GM12873 (cell line): ENCODE measurements around the gene TOMM22.

Experiments
- TF ChIP-seq, protein P1 (sequence below): IDR thresholded peaks from 2 replicates; pipeline ENCODE4 v1.5.1; 2012; ENCODE audit warnings: low read depth, mild to moderate bottlenecking, moderate library complexity, low read length, control low read depth; ENCODE audit not compliant: insufficient read depth; ENCODE audit errors: missing control alignments

TOMM22 gene

DNA sequence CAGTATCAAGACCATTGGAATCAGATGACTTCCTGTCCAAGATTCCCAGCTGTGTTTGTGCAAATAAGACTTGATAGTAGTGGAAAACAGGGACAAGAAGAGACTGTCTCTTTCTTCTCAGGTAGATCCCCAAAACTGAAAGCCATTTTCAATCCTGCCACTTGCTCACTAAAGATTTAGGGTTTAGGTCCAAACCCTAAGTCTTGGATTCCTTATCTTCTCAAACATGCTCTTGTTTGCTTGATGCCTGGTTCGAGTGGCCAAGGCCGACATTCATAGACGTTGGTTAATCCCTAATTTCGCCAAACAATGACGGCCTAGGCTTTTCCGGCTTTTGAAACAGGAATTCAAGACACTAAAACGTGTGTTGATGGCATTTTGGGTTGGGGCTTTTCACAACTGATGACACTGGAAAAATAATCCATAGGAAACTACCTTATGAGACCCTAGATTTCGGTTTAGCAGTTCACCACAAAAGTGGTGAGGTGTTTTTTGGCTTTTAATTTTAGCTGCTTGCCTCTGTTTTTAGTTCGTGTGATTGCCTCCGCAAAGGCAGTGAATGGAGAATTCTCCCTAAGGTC is 23.0 kb downstream of the TOMM22 start:
- TF ChIP-seq, protein P1, sequence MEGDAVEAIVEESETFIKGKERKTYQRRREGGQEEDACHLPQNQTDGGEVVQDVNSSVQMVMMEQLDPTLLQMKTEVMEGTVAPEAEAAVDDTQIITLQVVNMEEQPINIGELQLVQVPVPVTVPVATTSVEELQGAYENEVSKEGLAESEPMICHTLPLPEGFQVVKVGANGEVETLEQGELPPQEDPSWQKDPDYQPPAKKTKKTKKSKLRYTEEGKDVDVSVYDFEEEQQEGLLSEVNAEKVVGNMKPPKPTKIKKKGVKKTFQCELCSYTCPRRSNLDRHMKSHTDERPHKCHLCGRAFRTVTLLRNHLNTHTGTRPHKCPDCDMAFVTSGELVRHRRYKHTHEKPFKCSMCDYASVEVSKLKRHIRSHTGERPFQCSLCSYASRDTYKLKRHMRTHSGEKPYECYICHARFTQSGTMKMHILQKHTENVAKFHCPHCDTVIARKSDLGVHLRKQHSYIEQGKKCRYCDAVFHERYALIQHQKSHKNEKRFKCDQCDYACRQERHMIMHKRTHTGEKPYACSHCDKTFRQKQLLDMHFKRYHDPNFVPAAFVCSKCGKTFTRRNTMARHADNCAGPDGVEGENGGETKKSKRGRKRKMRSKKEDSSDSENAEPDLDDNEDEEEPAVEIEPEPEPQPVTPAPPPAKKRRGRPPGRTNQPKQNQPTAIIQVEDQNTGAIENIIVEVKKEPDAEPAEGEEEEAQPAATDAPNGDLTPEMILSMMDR, result no peak

DNA sequence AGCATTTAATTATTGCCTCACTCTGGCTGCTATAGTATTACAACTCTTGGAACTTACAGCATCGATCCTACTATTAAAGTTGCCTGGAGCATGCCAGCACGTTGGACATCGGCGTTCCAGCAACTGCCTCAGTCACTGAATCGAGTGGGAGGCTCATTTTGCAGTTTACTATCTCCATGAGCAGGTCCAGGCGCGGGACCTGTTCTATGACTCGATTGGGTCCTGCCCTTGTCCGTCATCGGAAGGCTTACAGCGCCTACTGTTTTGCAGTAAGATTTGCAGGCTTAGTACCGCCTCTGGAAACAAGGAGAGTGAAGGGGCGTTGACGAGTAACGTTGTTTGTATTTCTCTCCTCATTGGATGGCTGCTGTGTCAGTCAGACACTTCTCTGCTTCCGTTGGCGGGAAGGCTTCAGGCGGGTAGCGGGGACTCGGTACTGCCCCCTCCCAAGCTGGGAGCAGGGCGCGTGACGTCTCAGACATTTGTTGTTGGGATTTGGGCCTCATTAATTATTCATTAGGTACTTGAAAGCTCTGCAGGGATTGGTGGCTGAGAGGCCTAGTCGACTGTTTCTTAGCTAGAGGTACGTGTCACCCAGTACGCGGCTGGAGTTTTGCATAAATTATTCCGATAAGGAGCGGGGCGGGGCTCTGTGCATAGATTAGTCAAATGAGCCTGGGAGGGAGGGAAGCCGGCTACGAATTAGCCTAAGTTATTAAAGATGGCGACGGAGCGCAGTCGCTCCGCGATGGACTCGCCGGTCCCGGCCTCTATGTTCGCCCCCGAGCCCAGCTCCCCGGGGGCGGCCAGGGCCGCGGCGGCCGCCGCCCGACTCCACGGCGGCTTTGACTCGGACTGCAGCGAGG is 23.7 kb downstream of the TOMM22 start, which contains the start of gene GTPBP1:
GTPBP1 (plus strand) TSS at position 710 of the 866 bp plus-strand sequence; CDS start at position 722, 12 bp downstream.
- TF ChIP-seq, protein P1, result no peak

DNA sequence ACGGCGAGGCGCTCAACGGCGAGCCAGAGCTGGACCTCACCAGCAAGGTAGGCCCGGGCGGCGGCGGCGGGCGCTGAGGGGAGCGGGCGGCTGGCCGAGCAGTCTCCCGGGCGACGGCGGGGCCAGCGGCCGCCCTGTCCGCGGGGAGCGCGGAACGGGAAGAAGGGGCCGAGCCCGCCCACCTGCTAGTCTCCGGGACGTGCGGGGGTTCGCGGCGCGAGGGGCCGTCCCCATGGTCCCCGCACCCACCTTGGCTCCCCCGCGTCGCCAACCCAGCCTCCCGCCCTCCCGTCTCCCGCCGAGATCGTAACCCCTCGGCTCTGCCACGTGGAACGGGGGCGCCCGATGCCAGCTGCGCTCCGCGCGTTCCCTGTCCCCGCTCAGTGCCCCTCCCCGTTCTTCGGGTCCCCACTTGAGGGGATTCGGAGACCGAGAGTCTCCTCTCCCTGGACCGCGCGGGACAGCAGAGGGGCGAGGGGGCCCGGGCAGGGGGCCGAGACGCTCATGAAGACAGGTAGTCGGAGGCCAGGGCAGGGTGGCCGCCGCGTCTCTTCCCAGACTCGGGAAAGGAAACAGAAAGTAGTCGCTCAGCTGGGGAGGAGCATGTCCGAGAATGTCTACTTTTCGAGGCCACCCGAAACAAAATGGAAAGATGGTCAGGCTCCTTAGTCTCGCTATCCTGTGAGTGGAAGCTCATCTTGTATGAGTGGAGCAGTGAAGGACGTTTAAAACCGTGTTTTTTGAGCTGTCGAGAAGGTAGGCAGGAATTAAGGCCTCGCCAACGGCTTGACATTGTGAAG is 24.5 kb downstream of the TOMM22 start:
- TF ChIP-seq, protein P1, result no peak

DNA sequence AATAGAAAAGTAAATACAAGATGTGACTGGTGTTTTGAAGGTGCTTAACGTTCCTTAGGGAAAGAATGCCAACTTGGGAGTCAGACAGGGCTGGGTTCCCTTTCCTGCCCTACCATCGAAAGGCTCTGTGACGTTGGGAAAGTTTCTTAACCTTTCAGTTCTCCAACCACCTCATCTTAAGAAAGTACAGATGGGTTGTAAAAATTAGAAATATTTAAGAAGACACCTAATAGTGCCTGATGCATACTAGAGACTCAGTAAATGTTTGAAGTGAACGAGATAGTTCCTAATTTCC is 25.1 kb downstream of the TOMM22 start:
- TF ChIP-seq, protein P1, result no peak

DNA sequence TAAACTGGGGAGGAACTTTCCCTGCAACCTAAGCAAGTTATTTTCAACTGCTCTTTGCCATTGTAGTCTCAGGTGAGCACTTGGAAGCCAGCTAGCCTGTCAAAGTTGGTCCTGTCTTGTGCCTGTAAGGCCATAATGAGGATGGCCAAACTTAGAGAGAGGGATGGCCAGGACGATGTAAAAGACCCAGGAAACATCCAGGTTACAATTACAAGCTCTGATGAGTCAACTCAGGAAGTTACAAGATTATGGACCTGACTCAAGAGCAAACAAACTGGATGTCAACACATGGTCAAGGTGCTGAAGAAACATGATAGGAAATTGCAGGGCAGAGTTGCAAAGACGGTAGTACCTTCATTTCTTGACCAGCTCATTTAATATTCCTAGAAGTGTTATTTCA is 25.6 kb downstream of the TOMM22 start:
- TF ChIP-seq, protein P1, result no peak

DNA sequence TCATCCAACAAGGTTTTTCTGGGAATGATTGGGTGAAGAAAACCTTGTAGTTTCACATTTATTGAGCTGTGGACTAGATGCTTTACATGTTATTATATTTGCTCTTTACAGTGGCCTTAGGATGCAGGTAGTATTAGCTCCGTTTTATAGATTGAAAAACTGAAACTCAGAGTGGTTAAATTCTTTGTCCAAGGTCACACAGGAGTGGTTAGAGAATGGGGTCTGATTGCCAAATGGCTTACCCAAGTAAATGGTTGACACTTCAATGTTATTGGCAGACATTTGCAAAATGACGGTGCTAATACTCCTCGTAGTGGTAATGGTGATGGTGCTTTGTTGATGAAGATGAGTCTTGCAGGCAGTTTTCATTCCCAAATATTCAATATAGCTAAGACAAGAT is 26.2 kb downstream of the TOMM22 start:
- TF ChIP-seq, protein P1, result no peak

DNA sequence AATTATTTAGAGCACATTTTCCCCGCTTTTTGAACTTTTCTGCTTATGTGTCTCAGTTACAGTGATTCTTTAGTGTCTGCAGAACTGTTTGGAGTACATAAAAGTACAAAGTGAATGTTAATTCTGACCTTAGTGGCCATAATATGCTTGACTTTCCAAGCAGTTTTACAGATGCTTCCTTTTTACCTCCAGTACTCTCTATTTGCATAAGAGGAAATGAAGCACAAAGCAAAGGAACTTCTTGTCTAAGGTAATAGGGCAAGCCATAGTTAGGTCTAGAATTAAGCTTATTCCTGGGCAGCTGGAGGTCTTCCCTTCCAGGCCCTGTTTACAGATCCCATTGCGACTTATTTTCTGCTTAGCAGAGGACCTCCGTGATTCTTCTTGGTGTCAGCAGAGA is 27.5 kb downstream of the TOMM22 start:
- TF ChIP-seq, protein P1, result no peak
